MM.1S (cell line): ENCODE measurements around the gene PPME1.

Experiments used
- CTCF ChIP-seq: fragments of 300-600 bp; sonication (generic); IDR thresholded peaks from 2 replicates; pipeline ENCODE4 v1.5.1; 2016; ENCODE audit warnings: antibody characterized with exemption, low read length, mixed read lengths
- EZH2 ChIP-seq: fragments of 300-600 bp; sonication (generic); optimal IDR thresholded peaks from 2 replicates; pipeline ENCODE3; 2017; ENCODE audit warnings: low read depth, mild to moderate bottlenecking, antibody characterized with exemption, low read length, mixed read lengths
- EZH2phosphoT487 ChIP-seq: fragments of 300-600 bp; sonication (generic); IDR thresholded peaks from 2 replicates; pipeline ENCODE4 v1.6.1; 2018; ENCODE audit warnings: antibody characterized with exemption, low read length

- TF ChIP-seq CTCF: no peak
- no peak for TF ChIP-seq EZH2
- TF ChIP-seq EZH2phosphoT487: no peak
Observed at GRCh38 chr11:74262725-74263124, 91.6 kb downstream of the PPME1 start.
